Measurements from ENCODE around the gene CALML3. TPM values are rescaled to one million over a fixed set of nuclear protein-coding genes. Genes with fewer than 3 reads are reported as not detected.
"Not testable (repeated sequence)": the region's sequence is repeated elsewhere in the genome, so short reads cannot be mapped to it uniquely, and the experiment has no call there.

CALML3 gene
- total RNA-seq, 2 experiments from 2014 or later, result not detected

GRCh38 chr10:5552376-5553321 lies 27.9 kb downstream of the CALML3 start:
- H3K4me1 Mint-ChIP-seq (ENCODE audit: low read depth), result peaks cover 27% of the 10 kb centered on the region
- H3K9me3 Mint-ChIP-seq, result no peaks in the 10 kb centered on the region
- no peaks in the 10 kb centered on the region for H3K27me3 Mint-ChIP-seq
- CTCF ChIA-PET, result interaction anchor here (1.0 to 2.0 kb wide), 2 partner anchors 70 to 111 kb away, joined by 3 to 4 read pairs; no protein-coding TSS in a partner anchor
- no peak overlapping the region for H3K4me3 Mint-ChIP-seq
- H3K36me3 Mint-ChIP-seq, result no peaks in the 10 kb centered on the region
- DNase-seq, result no peak
- H3K27ac Mint-ChIP-seq, result no peak overlapping the region
- POLR2A ChIA-PET, result no interaction called here
- intact Hi-C loops (cut with micrococcal nuclease), result loop anchor here (5.0 to 10.0 kb wide), 3 partner anchors 35 to 258 kb away; no protein-coding TSS in a partner anchor

GRCh38 chr10:5553400-5554170 lies 28.8 kb downstream of the CALML3 start:
- H3K4me3 Mint-ChIP-seq, result no peak overlapping the region
- no peak for DNase-seq
- H3K27ac Mint-ChIP-seq, result no peak overlapping the region
- H3K4me1 Mint-ChIP-seq (ENCODE audit: low read depth), result peaks cover 27% of the 10 kb centered on the region
- CTCF ChIA-PET, result interaction anchor here (1.2 to 2.0 kb wide), 2 partner anchors 70 kb away, joined by 4 to 6 read pairs; no protein-coding TSS in a partner anchor
- H3K36me3 Mint-ChIP-seq, result no peaks in the 10 kb centered on the region
- H3K27me3 Mint-ChIP-seq, result no peaks in the 10 kb centered on the region
- POLR2A ChIA-PET, result no interaction called here
- no peaks in the 10 kb centered on the region for H3K9me3 Mint-ChIP-seq
- intact Hi-C loops (cut with micrococcal nuclease), result loop anchor here (5.0 to 10.0 kb wide), 3 partner anchors 36 to 259 kb away; no protein-coding TSS in a partner anchor

- Mint-ChIP-seq H3K4me1 (ENCODE audit: low read depth) (peaks cover 28% of the 10 kb centered on the region), H3K36me3 (no peaks in the 10 kb centered on the region), H3K27ac (no peak overlapping the region), H3K27me3 (no peaks in the 10 kb centered on the region), H3K4me3 (no peak overlapping the region), H3K9me3 (no peaks in the 10 kb centered on the region)
- CTCF ChIA-PET, result no interaction called here
- POLR2A ChIA-PET, result no interaction called here
- no peak for DNase-seq
- intact Hi-C loops (cut with micrococcal nuclease), result loop anchor here (10.0 kb wide), 1 partner anchor 260 kb away; no protein-coding TSS in a partner anchor
Observed at GRCh38 chr10:5555021-5555510, 30.3 kb downstream of the CALML3 start.

- intact Hi-C loops (cut with micrococcal nuclease), result loop anchor here (10.0 kb wide), 1 partner anchor 261 kb away; no protein-coding TSS in a partner anchor
Observed at GRCh38 chr10:5555881-5556280, 31.1 kb downstream of the CALML3 start.

DNA sequence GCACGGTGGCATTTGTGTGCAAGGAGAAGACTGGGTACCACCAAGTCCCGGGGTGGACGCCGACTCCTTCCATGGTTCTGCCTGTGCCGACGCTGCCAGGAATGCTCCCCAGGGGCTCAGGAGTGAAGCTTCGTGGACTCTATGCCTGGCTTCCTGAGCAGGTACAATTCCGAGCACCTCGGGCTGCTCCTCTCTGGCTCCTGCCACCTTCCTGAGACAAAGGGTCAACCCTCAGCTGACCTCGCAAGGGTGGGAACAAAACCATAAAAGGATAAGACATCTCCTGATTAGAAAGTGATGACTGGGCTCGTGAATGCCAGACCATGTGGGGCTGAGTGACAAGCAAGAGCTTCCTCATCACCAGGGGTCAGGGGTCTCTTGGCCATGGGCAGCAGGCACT lies 31.8 kb downstream of the CALML3 start:
- H3K9me3 Mint-ChIP-seq, result no peaks in the 10 kb centered on the region
- no peaks in the 10 kb centered on the region for H3K27me3 Mint-ChIP-seq
- CTCF ChIA-PET, result interaction anchor here (1.1 kb wide), 1 partner anchor 123 kb away, joined by 3 read pairs; no protein-coding TSS in a partner anchor
- intact Hi-C loops (cut with micrococcal nuclease), result loop anchor here (10.0 kb wide), 1 partner anchor 262 kb away; no protein-coding TSS in a partner anchor
- POLR2A ChIA-PET, result no interaction called here
- DNase-seq, result peak; percentile 2
- H3K4me1 Mint-ChIP-seq (ENCODE audit: low read depth), result peaks cover 20% of the 10 kb centered on the region
- H3K4me3 Mint-ChIP-seq, result no peak overlapping the region
- H3K27ac Mint-ChIP-seq, result no peak overlapping the region
- no peaks in the 10 kb centered on the region for H3K36me3 Mint-ChIP-seq

More at GRCh38 chr10:5555881-5556280, 31.1 kb downstream of the CALML3 start:
- Mint-ChIP-seq H3K27me3 (no peaks in the 10 kb centered on the region), H3K27ac (no peak overlapping the region), H3K4me3 (no peak overlapping the region), H3K9me3 (no peaks in the 10 kb centered on the region), H3K36me3 (no peaks in the 10 kb centered on the region), H3K4me1 (ENCODE audit: low read depth) (peaks cover 26% of the 10 kb centered on the region)
- ChIA-PET POLR2A (no interaction called here), CTCF (no interaction called here)
- DNase-seq, result no peak

GRCh38 chr10:5557040-5557721 lies 32.4 kb downstream of the CALML3 start:
- Mint-ChIP-seq H3K4me1 (ENCODE audit: low read depth) (peaks cover 14% of the 10 kb centered on the region), H3K4me3 (no peak overlapping the region), H3K27ac (no peak overlapping the region), H3K27me3 (no peaks in the 10 kb centered on the region), H3K9me3 (no peaks in the 10 kb centered on the region), H3K36me3 (no peaks in the 10 kb centered on the region)
- ChIA-PET POLR2A (no interaction called here), CTCF (interaction anchor here (1.1 kb wide), 1 partner anchor 123 kb away, joined by 3 read pairs; no protein-coding TSS in a partner anchor)
- intact Hi-C loops (cut with micrococcal nuclease), result loop anchor here (10.0 kb wide), 1 partner anchor 262 kb away; no protein-coding TSS in a partner anchor
- DNase-seq, result peak; percentile 5

DNA sequence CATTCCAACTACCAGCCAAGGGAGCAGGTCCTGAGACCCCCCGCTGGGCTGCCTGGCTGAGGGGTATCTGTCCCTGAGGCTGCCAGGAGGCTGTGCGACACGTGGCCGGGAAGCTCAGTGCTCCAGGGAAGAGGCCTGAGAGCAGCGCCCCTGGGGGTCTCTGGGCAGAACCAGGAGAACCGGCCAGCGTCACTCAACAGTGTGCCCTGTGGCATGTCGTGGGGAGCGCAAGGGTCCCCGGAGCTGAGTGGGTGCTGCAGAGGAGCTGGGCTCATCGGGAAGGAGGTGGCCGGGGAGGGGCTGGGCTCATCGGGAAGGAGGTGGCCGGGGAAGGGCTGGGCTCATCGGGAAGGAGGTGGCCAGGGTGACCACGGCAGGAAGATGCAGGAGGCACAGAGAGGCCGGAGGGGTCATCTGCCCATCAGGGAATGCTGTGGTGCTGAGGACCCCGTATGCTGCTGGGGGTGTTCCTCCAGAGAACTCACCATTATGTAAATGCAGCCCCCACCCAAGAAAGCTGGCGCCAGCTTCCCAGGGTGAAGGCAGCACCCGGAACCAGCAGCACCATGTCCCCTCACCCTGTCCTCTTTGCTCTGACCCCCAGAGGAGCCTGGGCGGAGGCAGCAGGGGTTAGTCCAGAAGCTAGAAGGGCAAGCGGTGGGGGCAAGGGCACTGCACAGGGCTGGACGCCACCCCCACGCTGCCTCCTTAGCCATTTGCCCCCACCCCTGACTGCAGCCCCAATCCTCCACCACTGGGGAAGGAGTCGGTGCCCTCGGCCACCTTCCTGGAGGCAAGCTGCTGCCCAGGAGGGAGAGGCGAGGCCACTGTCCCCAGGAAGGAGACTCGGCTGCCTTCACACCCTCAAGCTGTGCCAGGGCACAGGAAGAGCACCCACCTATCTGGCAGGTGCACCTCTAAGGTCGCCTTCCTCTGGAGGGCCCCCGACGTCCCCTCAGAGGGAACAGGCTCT lies 33.3 kb downstream of the CALML3 start:
- peak; percentile 4 for DNase-seq
- Mint-ChIP-seq H3K27ac (no peak overlapping the region), H3K4me1 (ENCODE audit: low read depth) (peaks cover 6% of the 10 kb centered on the region), H3K27me3 (no peaks in the 10 kb centered on the region), H3K4me3 (no peak overlapping the region), H3K9me3 (no peaks in the 10 kb centered on the region), H3K36me3 (no peaks in the 10 kb centered on the region)
- POLR2A ChIA-PET, result no interaction called here
- intact Hi-C loops (cut with micrococcal nuclease), result loop anchor here (10.0 kb wide), 1 partner anchor 263 kb away; no protein-coding TSS in a partner anchor
- CTCF ChIA-PET, result no interaction called here

- H3K27me3 Mint-ChIP-seq, H3K9me3 Mint-ChIP-seq, H3K36me3 Mint-ChIP-seq, POLR2A ChIA-PET, H3K27ac Mint-ChIP-seq, H3K4me3 Mint-ChIP-seq, DNase-seq, CTCF ChIA-PET: not testable (repeated sequence)
- H3K4me1 Mint-ChIP-seq (ENCODE audit: low read depth), result peaks cover 11% of the 10 kb centered on the region
- intact Hi-C loops (cut with micrococcal nuclease), result loop anchor here (10.0 kb wide), 1 partner anchor 264 kb away; no protein-coding TSS in a partner anchor
Observed at GRCh38 chr10:5559022-5559421, 34.3 kb downstream of the CALML3 start.

DNA sequence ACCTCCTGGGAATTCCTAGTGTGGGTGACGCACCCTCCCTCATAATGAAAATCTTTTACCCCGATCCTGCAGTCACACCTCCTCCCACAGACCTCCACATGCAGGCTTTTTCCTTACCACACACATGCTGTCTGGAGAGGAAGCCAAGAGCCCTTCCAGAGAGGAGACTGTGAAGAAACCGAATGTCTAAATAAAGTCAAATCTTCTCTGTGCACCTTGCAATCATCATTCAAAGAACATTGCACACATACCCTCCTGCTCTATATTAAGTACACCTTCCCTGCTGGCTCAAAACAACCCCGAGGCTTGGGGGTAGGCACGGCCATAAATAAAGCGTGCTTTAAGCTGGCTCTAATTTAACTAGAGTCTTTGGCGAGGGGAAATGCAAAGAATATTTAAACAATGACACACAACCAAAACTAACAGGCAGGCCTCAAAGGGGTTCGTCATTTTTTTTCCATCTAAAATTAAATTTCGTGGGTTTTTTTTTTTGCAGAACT lies 34.9 kb downstream of the CALML3 start:
- CTCF ChIA-PET, result no interaction called here
- POLR2A ChIA-PET, result no interaction called here
- H3K4me3 Mint-ChIP-seq, result no peak overlapping the region
- H3K27ac Mint-ChIP-seq, result no peak overlapping the region
- no peak for DNase-seq
- H3K9me3 Mint-ChIP-seq, result no peaks in the 10 kb centered on the region
- intact Hi-C loops (cut with micrococcal nuclease), result loop anchor here (10.0 kb wide), 1 partner anchor 265 kb away; no protein-coding TSS in a partner anchor
- peaks cover 17% of the 10 kb centered on the region for H3K4me1 Mint-ChIP-seq (ENCODE audit: low read depth)
- peaks cover 3% of the 10 kb centered on the region for H3K27me3 Mint-ChIP-seq
- H3K36me3 Mint-ChIP-seq, result no peaks in the 10 kb centered on the region

DNA sequence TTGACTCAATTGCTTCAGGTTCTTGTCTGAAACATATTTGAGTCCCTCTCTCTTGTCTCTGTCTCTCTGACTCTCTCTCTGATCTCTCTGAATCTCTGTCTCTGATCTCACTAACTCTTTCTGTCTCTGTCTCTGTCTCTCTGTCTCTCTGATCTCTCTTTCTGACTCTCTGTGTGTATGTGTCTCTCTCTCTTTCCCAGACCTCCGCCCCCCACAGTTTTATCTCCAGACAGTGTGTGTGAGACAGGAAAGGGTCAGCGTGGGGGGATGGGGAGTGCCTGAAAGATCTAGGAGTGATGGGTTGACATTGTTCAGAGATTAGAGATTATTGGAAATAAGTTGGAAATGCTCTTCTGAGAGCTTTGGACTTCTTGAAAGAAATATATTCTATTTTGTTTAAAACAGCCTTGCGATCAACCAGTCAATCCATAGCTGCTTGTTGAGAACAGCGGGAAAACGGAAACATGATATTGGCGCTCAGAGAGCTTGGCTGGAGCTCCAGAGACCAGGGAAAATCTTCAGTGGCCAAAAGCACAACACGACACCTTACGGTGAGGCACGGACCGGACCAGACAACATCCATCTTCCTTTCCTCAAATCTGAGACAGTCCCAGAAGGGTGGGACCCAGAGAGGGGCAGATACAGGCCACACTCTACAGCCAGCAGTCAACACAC lies 35.5 kb downstream of the CALML3 start:
- Mint-ChIP-seq H3K36me3 (no peaks in the 10 kb centered on the region), H3K4me3 (no peak overlapping the region), H3K27ac (no peak overlapping the region), H3K27me3 (peaks cover 3% of the 10 kb centered on the region), H3K4me1 (ENCODE audit: low read depth) (peaks cover 23% of the 10 kb centered on the region), H3K9me3 (no peaks in the 10 kb centered on the region)
- no peak for DNase-seq
- ChIA-PET CTCF (no interaction called here), POLR2A (no interaction called here)
- intact Hi-C loops (cut with micrococcal nuclease), result no loop called here
